GM21786 (cell line): ENCODE data around the gene RELT.

ENCODE experiments used
- ATAC-seq: cut with Tn5 transposase; IDR thresholded peaks from one replicate; pipeline ENCODE4 v1.9.1; 2021; ENCODE audit not compliant: unreplicated experiment

The RELT gene

DNA sequence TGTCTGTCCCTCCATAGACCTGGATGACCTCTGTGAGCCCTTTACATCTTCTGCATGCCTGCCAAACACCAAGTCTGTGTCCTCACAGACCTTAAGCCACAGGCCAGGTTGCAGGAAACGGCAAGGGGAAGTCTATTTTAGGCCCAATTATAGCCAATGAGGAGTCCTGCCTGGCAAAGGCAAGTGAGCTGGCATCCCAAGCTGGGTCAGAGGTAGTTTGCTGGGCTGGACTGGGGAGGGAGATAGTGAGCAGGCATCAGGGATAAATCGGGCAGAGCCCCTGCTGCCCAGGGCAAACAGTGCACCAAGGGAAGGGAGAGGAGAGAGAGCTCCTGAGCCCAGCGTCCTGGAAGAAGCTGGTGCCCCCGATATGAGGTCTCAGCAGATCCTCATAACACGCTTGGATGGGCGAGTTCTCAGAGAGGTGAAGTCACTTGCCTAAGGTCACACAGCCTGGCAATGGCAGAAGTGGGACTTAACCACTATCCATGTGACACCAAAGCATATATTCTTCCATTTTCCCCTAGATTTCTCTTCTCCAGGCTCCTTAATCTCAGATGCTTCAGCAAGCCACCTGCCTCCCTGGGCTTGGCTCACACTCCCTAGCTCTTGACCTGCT, 3.7 kb upstream of the RELT start:
- ATAC-seq = no peak

GRCh38 chr11:73374151-73374550, 2.0 kb upstream of the RELT start:
- no peak for ATAC-seq

- ATAC-seq = no peak
Measured at GRCh38 chr11:73375830-73376159, 404 bp upstream of the RELT start.

GRCh38 chr11:73376803-73377629, 817 bp downstream of the RELT start:
- ATAC-seq = no peak

DNA sequence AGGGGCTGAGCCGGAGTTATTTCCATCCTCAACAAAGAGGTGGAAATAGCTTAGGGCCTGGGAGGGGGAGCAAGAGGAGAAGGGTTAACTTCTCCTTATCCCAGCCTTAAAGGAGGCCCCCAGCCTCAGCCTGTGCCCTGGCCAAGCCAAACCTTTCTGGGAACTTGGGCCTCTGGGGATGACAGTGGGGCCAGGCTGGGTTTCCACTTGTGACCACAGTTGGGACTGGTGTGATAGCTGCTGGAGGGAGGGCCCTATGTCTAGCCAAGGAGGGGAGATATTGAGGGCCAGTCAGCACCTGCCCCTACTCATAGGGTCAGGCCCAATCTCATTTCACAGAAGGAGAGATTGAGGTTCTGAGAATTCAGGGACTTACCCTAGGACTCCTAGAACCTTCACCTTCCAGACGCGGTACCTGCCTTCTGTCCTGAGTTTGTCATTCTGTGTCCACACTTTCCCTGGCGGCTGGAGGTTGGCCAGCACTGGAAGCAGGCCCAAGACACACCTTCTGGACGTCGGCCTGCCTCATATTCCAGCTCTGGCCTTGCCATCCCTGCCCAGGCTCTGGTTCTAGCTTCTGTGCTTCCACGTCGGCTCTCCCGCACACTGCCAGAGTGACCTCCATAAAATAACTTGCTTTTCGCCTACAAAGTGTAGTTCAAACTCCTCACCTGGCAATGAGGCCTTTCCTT, 3.1 kb downstream of the RELT start:
- ATAC-seq = no peak

GRCh38 chr11:73380331-73380730, 4.1 kb downstream of the RELT start:
- no peak for ATAC-seq

- no peak for ATAC-seq
Measured at GRCh38 chr11:73380897-73381410, 4.8 kb downstream of the RELT start.

DNA sequence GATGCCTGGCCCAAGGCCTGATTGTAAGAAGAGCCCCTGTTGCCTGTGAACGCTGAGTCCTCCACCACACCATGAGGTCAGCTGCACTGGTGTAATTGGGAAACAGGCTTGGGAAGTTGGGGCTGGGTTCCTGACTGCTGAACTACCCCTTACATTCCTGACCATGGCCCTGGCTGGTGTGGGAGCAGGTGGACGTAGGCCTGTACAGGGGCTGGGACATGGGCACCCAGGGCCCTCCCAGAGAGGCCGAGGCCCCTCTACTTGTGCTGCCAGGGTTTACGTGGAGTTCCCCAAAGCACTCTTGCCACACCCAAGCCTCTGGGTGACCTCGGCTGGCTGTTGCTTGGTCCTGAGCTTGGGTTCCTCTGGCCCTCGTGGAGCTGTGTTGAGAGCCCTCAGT, 5.4 kb downstream of the RELT start:
- ATAC-seq = no peak

DNA sequence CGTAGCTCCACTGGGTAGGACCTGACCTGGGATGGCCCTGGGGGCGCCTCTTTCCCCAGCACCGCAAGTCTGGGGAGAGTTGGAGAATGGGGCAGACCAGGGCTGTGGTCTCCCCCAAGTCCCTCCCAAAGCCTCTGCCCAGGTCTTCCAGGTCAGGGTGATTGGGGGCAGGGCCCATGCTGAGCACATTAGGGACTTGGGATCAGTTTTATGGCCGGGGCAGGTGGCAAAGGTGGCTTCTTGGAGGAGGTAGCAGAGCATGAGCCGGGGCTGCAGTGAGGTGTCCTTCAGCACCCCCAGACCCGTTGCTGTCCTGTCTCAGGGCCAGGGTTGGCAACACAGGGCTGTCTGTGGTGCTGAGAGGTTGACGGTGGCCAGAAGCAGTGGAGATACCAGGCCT, 6.0 kb downstream of the RELT start:
- ATAC-seq = no peak

DNA sequence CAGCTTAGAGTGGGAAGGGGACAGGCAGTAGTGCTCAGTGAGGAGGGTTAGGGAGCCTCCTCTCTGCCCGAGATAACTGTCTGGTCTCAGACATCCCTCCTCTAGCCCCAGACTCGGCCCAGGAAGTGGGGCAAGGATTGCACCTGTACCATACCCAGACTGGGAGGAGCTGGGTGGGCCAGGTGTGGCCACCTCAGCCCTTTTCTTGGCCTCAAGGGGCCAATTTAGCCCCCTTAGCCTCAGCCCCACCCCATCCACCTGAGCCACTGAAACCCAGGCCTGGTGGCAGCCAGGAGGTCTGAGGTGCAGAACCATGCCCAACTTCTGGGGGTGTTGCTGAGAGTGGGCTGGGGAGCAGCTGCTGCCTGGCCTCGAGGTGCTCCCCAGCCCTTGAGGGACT, 6.5 kb downstream of the RELT start:
- ATAC-seq = no peak

GRCh38 chr11:73383249-73384124, 7.3 kb downstream of the RELT start:
- no peak for ATAC-seq

- no peak for ATAC-seq
Measured at GRCh38 chr11:73384125-73384441, 7.9 kb downstream of the RELT start.

DNA sequence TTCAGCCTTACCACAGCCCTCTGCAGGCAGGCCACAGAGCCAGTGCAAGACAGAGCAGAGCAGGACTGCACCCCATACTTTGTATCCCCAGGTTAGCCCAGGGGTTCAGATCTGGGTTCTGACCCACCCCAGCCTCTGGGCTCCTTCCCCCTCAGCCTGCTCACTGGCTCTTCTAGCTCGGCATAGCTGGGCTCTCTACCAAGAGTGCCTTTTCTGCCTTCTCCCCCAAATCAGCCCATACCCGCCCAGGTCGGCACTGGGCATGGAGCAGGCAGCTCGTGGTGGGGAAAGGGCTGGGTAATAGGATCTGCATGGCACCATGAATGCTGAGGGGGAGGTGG, 8.3 kb downstream of the RELT start:
- ATAC-seq = no peak

DNA sequence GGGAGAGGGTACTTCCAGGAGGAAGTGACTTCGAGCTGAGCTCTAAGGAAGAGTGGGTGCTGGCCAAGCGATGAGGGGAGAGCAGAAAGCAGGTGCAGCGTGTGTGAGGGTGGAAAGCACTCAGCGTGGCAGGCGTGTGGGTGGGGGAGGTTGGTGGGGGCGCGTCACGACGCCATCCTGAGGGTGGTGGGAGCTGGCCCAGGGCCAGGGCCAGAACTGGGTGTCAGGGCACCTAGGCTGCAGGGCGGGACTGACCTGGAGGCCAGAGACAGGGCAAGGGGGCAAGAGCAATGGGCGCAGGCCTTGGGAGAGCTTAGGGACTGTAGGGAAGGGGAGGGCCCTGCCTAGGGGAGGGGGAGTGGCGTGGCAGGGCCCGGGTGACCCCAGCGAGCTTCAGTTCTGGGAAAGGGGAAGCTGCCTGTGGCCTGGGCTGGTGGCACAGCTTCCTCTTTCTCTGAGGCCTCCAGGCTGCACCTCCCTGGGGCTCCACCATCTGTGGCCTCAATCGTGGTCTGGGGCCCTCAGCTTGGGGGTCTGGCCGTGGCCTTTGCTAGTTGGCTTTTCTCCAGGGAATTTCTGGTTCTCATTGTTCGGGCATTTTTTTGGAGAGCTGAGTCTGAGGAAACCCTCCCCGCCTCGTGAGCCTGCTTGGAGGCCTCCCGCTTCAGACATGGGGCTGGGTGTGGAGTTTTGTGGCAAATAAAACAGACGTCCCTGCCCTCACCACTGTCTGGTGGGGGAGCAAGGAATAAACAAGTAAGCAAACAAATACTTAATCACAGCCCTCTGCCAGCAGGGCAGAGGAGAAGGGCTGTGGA, 8.9 kb downstream of the RELT start:
- ATAC-seq = peak; percentile 43

DNA sequence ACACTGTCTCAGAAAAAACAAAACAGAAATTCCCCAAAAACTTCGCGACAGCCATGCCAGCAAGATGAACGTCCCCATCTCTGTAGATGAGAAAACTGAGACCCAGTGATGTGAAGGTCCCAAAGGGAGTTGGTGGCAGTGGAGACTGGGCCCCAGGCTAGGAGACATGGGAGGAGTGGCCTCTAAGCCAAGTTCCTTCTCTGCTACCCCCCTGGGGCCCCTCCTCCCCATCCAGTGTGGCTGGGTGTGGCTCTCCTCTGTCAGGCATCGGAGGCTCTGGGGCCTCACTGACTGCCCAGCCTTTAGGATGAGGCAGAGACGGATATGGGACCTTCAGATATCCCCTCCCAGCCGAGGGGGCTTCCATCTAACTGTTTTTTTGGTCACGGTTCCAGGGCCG, 9.8 kb downstream of the RELT start:
- ATAC-seq = no peak

GRCh38 chr11:73386546-73386945, 10.3 kb downstream of the RELT start:
- ATAC-seq = no peak

GRCh38 chr11:73387594-73388264, 11.5 kb downstream of the RELT start:
- ATAC-seq = no peak

GRCh38 chr11:73388265-73389133, 12.3 kb downstream of the RELT start:
- ATAC-seq = no peak

- no peak for ATAC-seq
Measured at GRCh38 chr11:73389134-73389525, 12.9 kb downstream of the RELT start.
